ENCODE results near the gene KASH5. TPM values are rescaled to one million over a fixed set of nuclear protein-coding genes. Genes with fewer than 3 reads are reported as not detected.

Gene KASH5
- total and polyA plus RNA-seq, 2 experiments from 2014 or later, result 0.44 TPM; not detected in 1

GRCh38 chr19:49427339-49427738 lies 39.3 kb downstream of the KASH5 start:
- peak overlapping the region; percentile 82; the same call in 1 of the 2 replicates for H3K4me3 ChIP-seq
- no peaks in the 10 kb centered on the region for H3K79me2 ChIP-seq (replicated peaks; ENCODE audit: insufficient read depth)
- ATAC-seq (no peak), DNase-seq (ENCODE audit: low spot score) (no peak)
- Mint-ChIP-seq H3K27me3 (ENCODE audit: insufficient read depth, low read depth, poor library complexity) (peaks cover 76% of the 10 kb centered on the region), H3K4me3 (peak overlapping the region; percentile 60), H3K36me3 (ENCODE audit: low read depth) (peaks cover 5% of the 10 kb centered on the region), H3K27ac (no peak overlapping the region), H3K9me3 (peaks cover 16% of the 10 kb centered on the region; the same call in 2 of the 3 replicates), H3K4me1 (peaks cover 61% of the 10 kb centered on the region)
- H2AFZ ChIP-seq, result no peak overlapping the region
- peaks cover 49% of the 10 kb centered on the region for H3K4me1 ChIP-seq (ENCODE audit: insufficient read depth)
- peaks cover 47% of the 10 kb centered on the region for H3F3A ChIP-seq (replicated peaks; ENCODE audit: low read depth)
- no peaks in the 10 kb centered on the region for H4K20me1 ChIP-seq (replicated peaks; ENCODE audit: insufficient read depth)
- peaks cover 81% of the 10 kb centered on the region for H3K27me3 ChIP-seq (ENCODE audit: insufficient read depth)
- no peak for TF ChIP-seq ZNF331 (CRISPR knock-in tag; IDR thresholded peaks at IDR 0.05; ENCODE audit: low read depth)
- TF ChIP-seq ZNF462 (CRISPR knock-in tag; IDR thresholded peaks at IDR 0.05), result no peak
- no peak for TF ChIP-seq EZH2phosphoT487 (IDR thresholded peaks at IDR 0.05; ENCODE audit: unreplicated experiment)
- TF ChIP-seq REST (IDR thresholded peaks at IDR 0.05; ENCODE audit: unreplicated experiment), result no peak
- no peak for TF ChIP-seq EZH2 (IDR thresholded peaks at IDR 0.05; ENCODE audit: low read depth, unreplicated experiment)
- no peak for TF ChIP-seq POLR2AphosphoS5 (IDR thresholded peaks at IDR 0.05; ENCODE audit: low read depth)
- TF ChIP-seq STAT1 (IDR thresholded peaks at IDR 0.05; ENCODE audit: unreplicated experiment), result no peak
- TF ChIP-seq ETS1 (IDR thresholded peaks at IDR 0.05), result no peak
- no peak for TF ChIP-seq JUNB (IDR thresholded peaks at IDR 0.05; ENCODE audit: unreplicated experiment)
- TF ChIP-seq, protein P1, sequence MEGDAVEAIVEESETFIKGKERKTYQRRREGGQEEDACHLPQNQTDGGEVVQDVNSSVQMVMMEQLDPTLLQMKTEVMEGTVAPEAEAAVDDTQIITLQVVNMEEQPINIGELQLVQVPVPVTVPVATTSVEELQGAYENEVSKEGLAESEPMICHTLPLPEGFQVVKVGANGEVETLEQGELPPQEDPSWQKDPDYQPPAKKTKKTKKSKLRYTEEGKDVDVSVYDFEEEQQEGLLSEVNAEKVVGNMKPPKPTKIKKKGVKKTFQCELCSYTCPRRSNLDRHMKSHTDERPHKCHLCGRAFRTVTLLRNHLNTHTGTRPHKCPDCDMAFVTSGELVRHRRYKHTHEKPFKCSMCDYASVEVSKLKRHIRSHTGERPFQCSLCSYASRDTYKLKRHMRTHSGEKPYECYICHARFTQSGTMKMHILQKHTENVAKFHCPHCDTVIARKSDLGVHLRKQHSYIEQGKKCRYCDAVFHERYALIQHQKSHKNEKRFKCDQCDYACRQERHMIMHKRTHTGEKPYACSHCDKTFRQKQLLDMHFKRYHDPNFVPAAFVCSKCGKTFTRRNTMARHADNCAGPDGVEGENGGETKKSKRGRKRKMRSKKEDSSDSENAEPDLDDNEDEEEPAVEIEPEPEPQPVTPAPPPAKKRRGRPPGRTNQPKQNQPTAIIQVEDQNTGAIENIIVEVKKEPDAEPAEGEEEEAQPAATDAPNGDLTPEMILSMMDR (conservative IDR thresholded peaks at IDR 0.05; ENCODE audit: low read depth in 2 of 2), result no peak
- no peak for TF ChIP-seq CREB1 (CRISPR knock-in tag; IDR thresholded peaks at IDR 0.05; ENCODE audit: low read depth)
- no peak for TF ChIP-seq ZNF114 (CRISPR knock-in tag; IDR thresholded peaks at IDR 0.05)
- no peak for TF ChIP-seq NANOG (IDR thresholded peaks at IDR 0.05; ENCODE audit: borderline replicate concordance)
- no peaks in the 10 kb centered on the region for H3K36me3 ChIP-seq (ENCODE audit: insufficient read depth)
- H3K9me2 ChIP-seq (ENCODE audit: insufficient read depth), result no peaks in the 10 kb centered on the region
- H3K27ac ChIP-seq (ENCODE audit: low read depth), result no peak overlapping the region
- peak overlapping the region; percentile 98 for H3K4me2 ChIP-seq

All from GM23338 (cell line).